Left kidney (tissue), 2 donors: Measurements from ENCODE around the gene RAPGEF6. TPM values are rescaled to one million over a fixed set of nuclear protein-coding genes. Genes with fewer than 3 reads are reported as not detected.

Source experiments
- DNase-seq: peaks from one replicate; pipeline ENCODE4 v3.0.0-alpha.2; 2013
- polyA plus RNA-seq: library from polyadenylated mRNA; unstranded; fragments of 120-200 nt; gene quantifications from one replicate; pipeline ENCODE4 v1.2.1, GENCODE V29; 2013; ENCODE audit not compliant: insufficient read length

The RAPGEF6 gene
- polyA plus RNA-seq, 1 donor, result 17.3 TPM

DNA sequence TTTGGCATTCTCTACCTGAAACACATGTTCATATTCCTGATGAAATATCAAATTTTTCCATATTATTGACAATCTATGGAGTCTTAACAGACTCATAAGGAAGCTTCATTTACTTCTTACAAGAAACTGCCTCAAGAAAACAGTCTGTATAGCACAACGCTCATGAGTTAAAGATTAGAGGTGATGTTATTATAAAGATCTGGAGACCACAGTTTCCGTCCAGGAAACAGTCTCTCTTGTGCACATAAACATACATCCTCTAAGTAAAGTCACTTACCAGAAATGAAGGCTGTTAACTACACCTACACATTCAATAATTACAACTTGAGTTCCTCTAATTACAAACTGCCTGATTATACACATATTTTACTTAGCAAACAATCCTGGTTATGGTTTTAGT is 86.9 kb downstream of the RAPGEF6 start:
- DNase-seq, result no peak

DNA sequence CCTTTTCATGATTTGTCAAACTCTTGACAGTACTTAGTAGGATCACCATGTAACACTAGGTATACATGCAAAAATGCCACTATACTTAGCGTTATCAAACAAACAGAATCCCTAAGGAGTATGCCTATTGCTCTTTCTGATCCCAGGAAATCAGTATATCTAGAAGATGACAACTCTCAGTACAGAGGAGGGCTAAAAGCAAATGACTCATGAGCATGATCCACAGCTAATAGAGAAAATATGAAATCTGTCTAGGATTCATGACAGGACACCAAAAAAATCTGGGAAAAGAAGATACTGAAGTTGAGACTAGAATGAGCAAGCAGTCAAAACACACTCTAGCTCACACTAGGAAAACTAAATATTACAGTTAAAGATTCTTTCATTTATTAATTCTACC is 89.2 kb downstream of the RAPGEF6 start:
- no peak for DNase-seq

DNA sequence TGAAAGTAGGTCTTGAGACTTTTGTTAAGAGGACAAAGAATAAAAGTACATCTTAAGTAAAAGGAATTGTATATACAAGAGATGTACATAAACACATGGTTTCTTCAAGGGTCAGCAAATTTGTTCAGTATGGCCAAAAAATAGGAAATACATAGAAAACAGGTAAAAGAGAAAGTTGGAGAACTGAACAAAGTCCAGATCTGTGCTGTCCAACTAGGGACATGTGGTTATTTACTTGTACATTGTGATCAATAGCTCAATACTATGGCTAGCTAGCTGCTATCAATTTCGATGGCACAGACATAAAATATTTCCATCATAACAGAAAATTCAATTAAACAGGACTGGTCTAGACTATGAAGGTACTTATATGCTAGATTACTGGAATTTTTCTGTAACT is 92.3 kb downstream of the RAPGEF6 start:
- DNase-seq, result no peak

DNA sequence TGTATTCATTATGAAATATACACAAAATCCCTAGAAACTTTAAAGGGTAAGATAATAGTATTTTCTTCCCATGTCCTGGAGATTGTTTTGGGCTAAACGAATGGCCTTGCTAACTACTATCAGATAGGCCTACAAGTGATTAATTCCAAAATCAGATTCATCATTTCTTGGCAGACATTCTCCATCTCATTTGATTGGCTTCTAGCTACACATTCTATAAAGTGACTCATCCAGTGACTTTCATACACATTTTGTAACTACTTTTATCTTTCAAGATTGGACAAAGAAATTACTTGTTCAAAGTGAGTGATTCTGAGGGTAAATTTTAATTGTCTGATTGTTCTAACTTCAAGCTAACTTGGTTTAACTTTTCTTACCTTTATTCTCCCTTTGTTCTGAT is 93.3 kb downstream of the RAPGEF6 start:
- DNase-seq, result no peak

DNA sequence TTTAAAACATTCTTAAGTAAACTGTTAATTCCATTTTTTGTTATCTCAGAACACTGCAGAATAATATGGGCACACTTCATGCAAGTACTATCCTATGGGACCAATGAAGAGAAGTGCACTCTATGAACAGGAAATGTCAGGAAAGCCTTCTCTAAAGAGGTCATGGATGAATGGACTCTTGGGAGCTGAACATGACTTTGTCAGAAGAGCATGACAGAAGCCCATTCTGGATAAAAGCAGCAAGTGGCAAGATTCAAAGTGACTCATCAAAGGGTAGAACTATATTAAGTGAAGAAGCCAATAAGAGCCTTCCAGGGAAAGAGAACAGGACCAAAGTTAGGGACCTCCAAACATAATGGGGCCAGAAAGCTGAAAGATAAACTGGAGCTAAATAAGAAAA is 94.0 kb downstream of the RAPGEF6 start:
- no peak for DNase-seq

DNA sequence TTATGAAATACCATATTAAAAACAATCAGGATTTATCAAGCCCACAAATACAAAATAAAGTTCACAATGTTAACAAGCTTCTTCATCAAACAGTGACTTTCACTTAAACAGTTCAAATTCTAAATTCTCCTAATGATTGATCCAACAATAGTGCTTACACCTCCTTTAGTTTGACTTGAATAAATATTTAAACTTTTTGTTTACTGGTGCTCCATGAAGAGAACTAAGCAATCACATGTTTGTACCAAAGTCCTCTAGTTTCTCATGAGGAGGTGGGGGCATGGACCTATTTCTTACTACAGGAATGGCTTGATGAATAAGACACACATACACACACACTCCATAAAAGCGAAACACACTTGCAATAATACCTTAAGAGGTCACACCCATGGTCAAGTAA is 95.8 kb downstream of the RAPGEF6 start:
- DNase-seq, result no peak

DNA sequence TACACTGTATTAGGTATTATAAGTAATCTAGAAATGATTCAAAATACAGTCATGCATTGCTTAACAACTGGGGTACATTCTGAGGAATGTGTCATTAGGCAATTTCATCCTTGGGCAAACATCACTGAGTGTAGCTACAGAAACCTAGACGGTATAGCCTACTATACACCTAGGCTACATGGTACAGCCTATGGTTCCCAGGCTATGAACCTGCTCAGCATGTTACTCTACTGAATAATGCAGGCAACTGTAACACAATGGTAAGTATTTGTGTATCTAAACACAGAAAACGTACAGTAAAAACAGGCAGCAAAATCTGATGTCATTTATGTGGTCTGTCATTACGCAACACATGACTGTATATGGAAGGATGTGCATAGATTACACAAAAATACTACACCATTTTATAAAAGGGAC is 96.8 kb downstream of the RAPGEF6 start:
- DNase-seq, result no peak

DNA sequence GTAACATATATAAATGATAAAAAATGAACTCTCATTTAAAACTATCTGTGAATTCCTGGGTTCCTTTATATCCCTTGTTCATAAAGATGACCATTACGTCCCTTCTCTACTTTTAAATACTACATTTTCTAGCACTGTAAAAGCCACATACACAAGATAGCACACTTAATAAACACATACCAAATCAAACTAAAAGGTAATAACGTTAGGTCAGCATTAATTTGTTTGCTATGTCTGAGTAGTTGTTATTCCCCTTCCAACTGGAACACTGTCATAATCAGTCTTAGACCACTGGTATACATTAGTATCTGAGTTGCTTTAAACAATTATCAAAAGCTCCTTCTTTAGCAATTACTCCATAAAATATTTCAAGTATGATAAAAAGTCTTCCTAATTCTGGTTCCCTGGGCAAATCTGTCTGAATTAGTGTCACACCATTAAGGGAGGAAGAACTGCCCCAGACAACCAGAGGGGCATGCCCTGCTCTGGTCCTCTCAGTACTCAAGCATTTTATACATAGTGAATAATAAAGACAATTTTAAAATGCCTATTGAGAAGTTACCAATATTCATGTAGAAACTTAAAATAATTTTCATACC is 98.1 kb downstream of the RAPGEF6 start:
- no peak for DNase-seq

DNA sequence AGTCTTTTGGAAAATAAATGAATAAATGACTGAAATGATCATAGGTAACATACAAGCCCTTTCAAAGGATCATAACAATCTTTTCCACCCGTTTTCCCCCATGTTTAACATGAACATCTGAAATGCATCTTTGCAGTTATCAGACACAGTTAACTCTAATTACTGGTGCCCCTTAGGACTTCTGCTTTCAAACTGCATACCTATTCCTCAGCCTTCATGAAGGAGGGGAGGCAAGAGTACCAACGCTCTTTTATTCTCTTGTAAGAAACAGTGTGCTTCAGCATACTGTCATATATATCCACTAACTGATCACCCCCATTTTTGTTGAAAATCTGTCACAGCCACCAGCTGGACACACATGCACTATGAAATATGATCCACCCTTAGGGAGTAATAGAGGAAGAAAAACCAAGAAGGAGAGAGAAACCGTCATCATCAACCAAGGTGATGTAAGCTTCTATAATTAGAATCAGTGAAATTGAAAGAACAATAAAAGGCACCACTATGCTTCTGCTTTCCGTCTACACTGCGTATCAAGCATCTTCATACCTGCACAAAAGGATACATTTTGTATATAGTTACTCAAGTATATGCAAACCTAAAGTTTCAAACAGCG is 98.7 kb downstream of the RAPGEF6 start:
- no peak for DNase-seq

DNA sequence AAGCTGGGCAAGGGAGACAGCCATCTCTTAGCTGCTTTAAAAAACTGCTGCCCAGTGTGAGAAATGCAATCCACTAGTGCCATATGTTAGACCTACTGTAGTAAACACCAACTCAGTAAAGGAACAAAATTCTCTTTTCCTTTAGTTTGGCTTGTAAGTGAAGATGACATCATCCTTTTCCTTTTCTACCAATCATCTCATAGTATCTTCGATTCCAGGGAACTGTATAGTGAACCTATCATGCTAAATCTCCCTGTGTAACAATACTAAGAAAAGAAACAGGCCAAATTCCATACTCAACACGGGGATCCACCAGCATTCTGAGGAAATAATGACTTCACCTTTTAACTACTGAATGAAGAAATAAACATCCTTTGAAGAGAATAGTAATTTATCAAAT is 100.1 kb downstream of the RAPGEF6 start:
- no peak for DNase-seq

DNA sequence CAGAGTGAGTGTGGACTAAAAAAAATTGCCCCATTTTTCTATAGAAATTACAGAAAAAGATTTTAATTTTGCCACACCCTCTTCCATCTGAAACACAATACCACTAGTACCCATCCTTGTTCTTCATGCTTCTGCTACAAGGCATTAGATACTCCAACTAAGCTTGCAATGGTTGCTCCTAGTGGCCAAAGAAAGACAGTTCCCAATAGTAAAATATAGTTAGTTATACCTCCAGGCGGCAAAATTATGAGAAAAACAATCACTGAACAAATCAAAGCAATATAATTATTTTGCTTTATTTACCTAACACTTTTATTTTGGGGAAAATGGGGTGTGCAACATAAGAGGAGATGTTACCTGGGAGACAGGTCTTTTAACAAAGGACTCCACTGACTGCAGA is 101.2 kb downstream of the RAPGEF6 start:
- no peak for DNase-seq

DNA sequence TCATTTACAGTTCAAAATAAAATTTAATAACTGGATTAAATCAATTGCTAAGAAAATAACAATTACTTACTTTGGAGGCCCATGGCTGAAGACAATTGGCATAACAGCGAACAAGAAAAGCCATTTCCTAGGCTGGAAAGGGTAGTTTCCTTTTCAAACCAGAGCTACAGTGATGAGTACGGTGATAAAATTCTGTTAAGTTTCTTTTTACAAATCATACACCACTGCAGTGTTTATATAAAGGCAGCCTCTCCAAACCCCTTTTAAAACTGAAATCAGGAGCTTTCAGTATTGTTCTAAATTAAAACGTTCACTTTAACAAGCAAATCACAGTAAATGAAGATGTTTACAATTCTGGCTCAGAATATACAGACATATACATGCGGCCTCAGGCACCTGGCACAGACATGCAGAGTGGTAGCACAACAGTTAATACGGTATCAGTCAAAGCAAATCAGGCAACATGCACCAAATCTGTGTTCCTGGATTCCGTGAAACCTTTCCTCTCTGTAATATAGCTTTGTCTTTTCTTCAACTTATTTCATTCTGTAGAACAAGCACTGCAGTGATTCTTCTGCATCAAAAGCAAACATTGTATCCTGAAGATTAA is 102.9 kb downstream of the RAPGEF6 start:
- no peak for DNase-seq

DNA sequence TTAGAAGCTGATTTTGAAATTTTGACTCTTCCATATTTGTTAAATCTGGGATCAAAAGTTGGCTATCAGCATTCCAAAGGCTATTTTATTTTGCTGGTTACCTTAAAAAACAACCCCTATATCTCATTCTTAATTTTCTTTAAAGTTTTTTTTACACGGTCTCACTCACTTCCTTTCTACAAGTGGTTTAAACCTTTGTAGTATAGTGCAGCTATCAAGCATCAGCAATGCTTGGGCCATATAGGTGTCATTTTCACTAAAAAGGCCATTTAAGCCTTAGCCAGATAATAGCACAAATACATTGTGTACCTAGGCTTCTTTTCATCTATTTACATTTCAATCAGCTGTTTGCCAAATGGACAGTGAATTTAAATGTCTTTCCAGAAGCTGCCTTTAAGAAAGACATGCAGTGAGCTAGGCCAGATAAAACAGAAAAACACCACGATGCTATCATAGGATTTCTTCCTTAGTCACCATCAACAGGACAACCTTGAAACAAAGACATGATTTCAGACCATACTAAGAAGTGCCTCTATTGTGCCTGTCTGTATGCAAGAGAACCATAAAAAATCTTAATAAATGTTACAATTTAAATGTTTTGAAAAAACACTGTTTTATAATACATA is 104.2 kb downstream of the RAPGEF6 start:
- DNase-seq, result no peak

DNA sequence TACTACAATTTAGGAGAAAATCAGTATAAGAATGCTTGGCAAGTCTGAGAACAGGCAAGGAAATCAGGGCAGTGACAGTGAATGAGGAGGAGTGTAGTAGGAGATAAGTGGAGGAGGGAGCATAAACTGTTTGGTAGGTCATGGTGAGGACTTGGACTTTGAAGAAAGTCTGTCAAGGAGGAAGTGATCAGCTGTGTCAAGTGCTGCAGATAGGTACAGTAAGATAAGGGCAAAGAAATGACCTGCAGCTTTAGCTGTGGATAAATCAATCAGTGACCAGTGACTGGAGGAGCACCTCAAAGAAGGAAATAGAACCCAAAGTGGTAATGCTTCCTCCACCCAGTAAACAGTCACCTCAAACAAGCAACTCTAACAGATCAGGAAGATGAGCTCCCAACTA is 106.3 kb downstream of the RAPGEF6 start:
- DNase-seq, result no peak

DNA sequence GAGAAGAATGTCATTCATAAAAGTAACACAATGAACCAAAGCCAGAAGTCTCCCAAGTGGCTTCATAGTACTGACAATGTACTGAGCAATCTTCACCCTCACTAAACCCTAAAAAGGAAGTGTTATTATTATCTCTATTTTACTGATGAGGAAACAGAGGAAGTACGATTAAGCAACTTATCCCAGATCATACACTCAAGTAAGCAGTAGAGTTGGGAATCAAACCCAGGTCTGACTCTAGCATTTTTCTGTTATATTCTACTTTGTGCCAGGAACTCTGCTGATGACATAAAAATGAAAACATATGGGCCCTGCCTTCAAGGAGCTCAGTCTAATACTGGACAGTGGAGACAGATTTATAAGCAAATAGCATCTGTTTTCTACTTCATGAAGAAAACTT is 109.2 kb downstream of the RAPGEF6 start:
- no peak for DNase-seq

DNA sequence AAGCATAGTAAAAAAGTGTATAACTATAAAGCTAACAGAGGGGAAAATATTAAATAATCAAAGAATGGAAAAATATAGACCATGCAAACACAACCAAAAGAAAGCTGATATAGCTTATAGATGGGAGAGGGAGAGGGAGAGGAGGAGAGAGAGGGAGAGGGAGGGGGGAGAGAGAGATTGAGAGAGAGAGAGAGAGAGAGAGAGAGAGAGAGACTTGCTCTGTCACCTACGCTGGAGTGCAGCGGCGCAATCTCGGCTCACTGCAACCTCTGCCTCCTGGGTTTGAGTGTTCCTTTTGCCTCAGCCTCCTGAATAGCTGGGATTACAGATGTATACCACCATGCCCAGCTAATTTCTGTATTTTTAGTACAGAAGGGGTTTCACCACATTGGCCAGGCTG is 110.6 kb downstream of the RAPGEF6 start:
- no peak for DNase-seq

DNA sequence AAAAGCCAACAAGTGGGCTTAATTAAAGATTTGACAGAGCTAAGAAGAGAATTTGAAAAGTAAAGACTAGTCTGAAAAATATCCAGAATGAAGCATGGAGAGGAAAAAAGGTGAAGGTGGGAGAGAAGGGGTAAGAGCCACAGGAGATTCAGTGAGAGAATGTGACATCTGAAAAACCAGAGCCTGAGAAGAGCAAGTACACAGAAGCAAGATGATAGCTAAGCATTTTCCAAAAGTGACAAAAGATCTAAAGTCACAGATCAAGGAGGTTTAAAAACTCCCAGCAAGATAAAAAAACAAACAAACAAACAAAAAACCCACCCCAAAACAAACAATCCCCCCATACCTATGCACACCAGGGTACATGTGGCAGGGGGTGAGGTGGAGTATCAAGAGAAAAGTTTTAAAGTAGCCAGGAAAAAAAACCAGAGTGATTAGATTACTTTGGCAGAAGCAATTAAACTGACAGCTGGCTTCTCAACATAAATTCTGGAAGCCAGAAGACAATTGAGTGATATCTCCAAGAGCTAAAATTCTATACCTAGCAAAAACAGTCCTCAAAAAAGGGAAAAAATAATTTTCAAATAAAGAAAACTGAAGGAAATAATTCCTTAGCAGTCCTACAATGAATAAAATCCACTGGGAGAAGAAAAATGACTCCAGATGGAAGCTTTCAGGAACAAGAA is 111.4 kb downstream of the RAPGEF6 start:
- DNase-seq, result no peak

DNA sequence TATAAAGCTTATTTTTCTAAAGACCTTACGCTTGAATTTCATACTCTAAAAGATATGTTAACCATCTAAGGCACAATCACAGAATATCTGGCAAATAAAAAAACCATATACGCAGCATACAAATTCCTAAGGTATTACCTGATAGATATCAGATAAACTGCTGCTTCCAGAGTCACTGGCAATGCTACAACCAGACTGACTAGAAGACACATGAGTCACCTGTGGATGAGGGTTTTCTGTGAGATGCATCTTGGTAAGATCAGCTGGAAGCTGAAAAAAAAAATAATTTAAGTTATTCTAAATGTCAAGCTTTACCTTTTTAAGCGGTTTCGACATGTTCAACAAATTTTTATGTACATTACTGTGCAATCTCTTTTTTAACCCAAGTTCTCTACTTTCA is 113.8 kb downstream of the RAPGEF6 start:
- no peak for DNase-seq

DNA sequence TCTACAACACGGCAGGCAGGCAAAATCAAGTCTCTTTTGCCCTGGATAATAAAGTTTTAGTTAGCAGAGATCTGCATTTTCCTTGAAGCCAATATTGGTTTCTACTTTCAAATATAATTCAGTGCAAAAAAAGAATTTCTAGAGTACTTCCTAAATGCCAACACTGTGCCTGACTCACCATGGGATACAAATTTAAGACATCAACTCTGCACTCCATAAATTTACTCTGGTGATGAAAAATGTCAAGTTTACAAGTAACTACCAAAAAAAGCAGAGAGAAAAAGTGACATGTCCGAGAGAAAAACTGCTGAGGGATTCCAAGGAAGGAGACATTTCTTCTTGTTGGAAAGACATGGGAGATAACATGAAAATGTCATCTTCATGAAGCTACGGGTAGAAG is 119.7 kb downstream of the RAPGEF6 start:
- DNase-seq, result no peak

DNA sequence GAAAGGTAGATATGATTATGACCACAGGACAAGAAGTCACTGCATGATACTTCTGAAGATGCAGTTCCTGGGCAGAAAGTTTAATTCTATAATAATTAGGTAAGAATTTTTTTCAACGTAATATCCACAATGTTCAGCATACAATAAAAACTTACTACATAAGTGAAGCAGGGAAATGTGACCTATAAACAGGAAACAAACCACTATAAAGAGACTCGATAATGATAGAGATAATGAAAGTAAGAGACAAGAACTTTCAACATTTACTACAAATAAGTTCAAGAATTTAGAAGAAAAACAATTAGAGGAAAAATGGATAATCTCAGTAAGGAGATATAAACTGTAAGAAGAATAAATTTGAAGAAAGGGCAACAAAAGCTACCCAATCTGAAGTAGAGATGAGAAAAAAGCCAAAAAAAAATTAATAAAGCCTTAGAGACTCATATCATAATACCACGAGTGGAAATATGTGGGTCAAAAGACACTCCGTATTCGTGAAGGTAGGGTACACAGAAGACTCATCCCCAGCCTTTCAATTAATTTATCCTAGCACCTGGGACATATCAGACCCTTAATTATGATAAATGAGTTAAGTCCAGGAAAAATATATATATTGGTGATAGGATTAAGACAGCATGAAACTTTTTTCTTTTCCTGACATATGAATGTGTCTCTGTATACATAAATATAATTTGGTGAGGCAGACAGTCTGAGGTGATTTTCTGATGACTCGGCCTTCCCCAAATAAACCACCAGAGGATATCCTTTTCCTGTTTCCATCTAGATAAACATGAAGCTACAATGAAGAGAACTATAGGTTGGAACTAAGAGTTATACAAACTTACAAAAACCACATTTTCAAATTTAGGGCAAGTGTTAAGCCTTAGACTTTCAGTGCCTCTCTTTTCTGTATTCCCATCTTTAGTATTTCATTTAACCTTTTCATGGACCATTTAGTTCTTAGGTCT is 120.4 kb downstream of the RAPGEF6 start:
- no peak for DNase-seq

DNA sequence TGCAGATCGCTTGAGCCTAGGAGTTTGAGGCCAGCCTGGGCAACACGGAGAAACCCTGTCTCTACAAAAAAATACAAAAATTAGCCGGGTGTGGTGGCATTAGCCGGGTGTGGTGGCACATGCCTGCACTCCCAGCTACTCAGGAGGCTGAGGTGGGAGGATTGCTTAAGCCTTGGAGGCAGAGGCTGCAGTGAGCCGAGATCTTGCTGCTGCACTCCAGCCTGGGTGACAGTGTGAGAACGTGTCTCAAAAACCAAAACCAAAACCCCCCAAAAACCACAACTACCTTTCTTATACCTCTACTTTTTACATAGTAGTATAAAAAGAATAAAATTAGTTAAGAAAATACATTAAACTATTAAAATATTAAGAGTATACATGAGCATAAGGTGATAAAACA is 121.2 kb downstream of the RAPGEF6 start:
- no peak for DNase-seq

DNA sequence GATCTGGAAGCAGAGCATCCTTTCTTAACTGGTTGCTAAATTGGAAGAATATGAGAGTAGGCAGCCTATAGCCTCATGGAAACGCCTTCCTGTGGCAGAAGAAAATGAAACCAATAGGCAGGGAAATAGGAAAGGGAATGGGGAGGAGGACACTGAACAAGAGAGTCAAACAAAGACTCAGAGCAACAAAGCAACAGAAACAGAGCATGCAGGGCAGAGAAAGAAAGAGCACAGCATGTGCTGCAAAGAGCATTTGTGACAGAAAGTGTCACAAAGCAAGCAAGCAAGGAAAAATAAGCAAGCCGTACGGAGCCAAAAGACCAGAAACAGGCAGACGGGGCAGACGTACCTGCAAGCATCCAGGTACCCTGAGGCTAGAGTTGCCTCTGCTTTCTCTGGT is 123.1 kb downstream of the RAPGEF6 start:
- no peak for DNase-seq
